Cardiac muscle cell (in vitro differentiated cells and primary cell): ENCODE results near the gene RAP1GAP2. TPM values are rescaled to one million over a fixed set of nuclear protein-coding genes. Genes with fewer than 3 reads are reported as not detected.

Source experiments
- DNase-seq, 2 donors: peaks; one replicate each; pipeline versions ENCODE4 v3.0.0 to v3.0.0-alpha.2; 2010 to 2017; ENCODE audit warnings: low read depth in 1 of 2, low spot score in 1 of 2
- H3K27ac ChIP-seq: fragments of 200-600 bp; sonication (generic); 2 replicates; pipeline ENCODE4 v1.5.1; 2016
- H3K27me3 ChIP-seq: fragments of 200-600 bp; sonication (generic); 2 replicates; pipeline ENCODE4 v1.6.0; 2016; ENCODE audit warnings: control low read depth
- H3K36me3 ChIP-seq: fragments of 200-600 bp; sonication (generic); 2 replicates; pipeline ENCODE4 v1.5.1; 2016; ENCODE audit warnings: control low read depth
- H3K4me1 ChIP-seq: fragments of 200-600 bp; sonication (generic); 2 replicates; pipeline ENCODE4 v1.8.1; 2017; ENCODE audit warnings: low read depth, mild to moderate bottlenecking, mixed run types
- H3K4me3 ChIP-seq: fragments of 200-600 bp; sonication (generic); 2 replicates; pipeline ENCODE4 v1.5.1; 2016; ENCODE audit warnings: mild to moderate bottlenecking
- H3K9me3 ChIP-seq: fragments of 200-600 bp; sonication (generic); 2 replicates; pipeline ENCODE4 v1.5.1; 2017; ENCODE audit warnings: low read depth, mild to moderate bottlenecking, control low read depth
- CTCF ChIP-seq: IDR thresholded peaks from 2 replicates; pipeline ENCODE4 v1.5.1; 2012; ENCODE audit warnings: low read depth, mild to moderate bottlenecking, low read length
- polyA plus RNA-seq: library from polyadenylated mRNA; unstranded; fragments of >200 nt; fragmentation: Nextera tagmentation; extraction: Ambion mirVana; gene quantifications from 2 replicates; pipeline ENCODE4 v1.2.1, GENCODE V29; 2016
- total RNA-seq: library from RNA; depleted of rRNA; stranded (reverse); fragments of >200 nt; gene quantifications from 2 replicates; pipeline ENCODE4 v1.2.3, GENCODE V29; 2016

RAP1GAP2 gene
- total and polyA plus RNA-seq, 2 experiments from 2014 or later = 1.2 to 2.9 TPM

- no peaks in the 10 kb centered on the region for H3K27me3 ChIP-seq
- H3K27ac ChIP-seq = no peak overlapping the region
- H3K9me3 ChIP-seq = no peaks in the 10 kb centered on the region
- DNase-seq = no peak
- H3K4me3 ChIP-seq = no peak overlapping the region
- TF ChIP-seq CTCF = no peak
- H3K36me3 ChIP-seq = no peaks in the 10 kb centered on the region
- H3K4me1 ChIP-seq = no peaks in the 10 kb centered on the region
Observed at GRCh38 chr17:2899906-2900305, 103.7 kb downstream of the RAP1GAP2 start.

GRCh38 chr17:2900842-2901241 is 104.6 kb downstream of the RAP1GAP2 start:
- Histone ChIP-seq H3K27ac (no peak overlapping the region), H3K4me1 (peaks cover 7% of the 10 kb centered on the region), H3K9me3 (no peaks in the 10 kb centered on the region), H3K36me3 (no peaks in the 10 kb centered on the region), H3K4me3 (no peak overlapping the region), H3K27me3 (no peaks in the 10 kb centered on the region)
- no peak for TF ChIP-seq CTCF
- DNase-seq = no peak

- Histone ChIP-seq H3K27me3 (no peaks in the 10 kb centered on the region), H3K27ac (no peak overlapping the region), H3K9me3 (no peaks in the 10 kb centered on the region), H3K36me3 (no peaks in the 10 kb centered on the region), H3K4me3 (no peak overlapping the region), H3K4me1 (peaks cover 7% of the 10 kb centered on the region)
- no peak for DNase-seq
- TF ChIP-seq CTCF = no peak
Observed at GRCh38 chr17:2901582-2901981, 105.3 kb downstream of the RAP1GAP2 start.

- H3K9me3 ChIP-seq = no peaks in the 10 kb centered on the region
- peaks cover 7% of the 10 kb centered on the region for H3K4me1 ChIP-seq
- H3K4me3 ChIP-seq = no peak overlapping the region
- no peaks in the 10 kb centered on the region for H3K27me3 ChIP-seq
- no peaks in the 10 kb centered on the region for H3K36me3 ChIP-seq
- no peak for DNase-seq
- no peak for TF ChIP-seq CTCF
- no peak overlapping the region for H3K27ac ChIP-seq
Observed at GRCh38 chr17:2902546-2902945, 106.3 kb downstream of the RAP1GAP2 start.

- no peak overlapping the region for H3K4me3 ChIP-seq
- H3K36me3 ChIP-seq = no peaks in the 10 kb centered on the region
- DNase-seq = no peak
- H3K9me3 ChIP-seq = no peaks in the 10 kb centered on the region
- peaks cover 7% of the 10 kb centered on the region for H3K4me1 ChIP-seq
- H3K27ac ChIP-seq = no peak overlapping the region
- no peaks in the 10 kb centered on the region for H3K27me3 ChIP-seq
- no peak for TF ChIP-seq CTCF
Observed at GRCh38 chr17:2903193-2903974, 107.1 kb downstream of the RAP1GAP2 start.
